Stimulated activated CD4-positive, alpha-beta T cell treated with anti-CD3 and anti-CD28 coated beads, Interleukin-2, amount 100 ng/mL, for 24 hours (primary cell): ENCODE measurements around the gene CFAP46.
"Not testable (repeated sequence)": the region's sequence is repeated elsewhere in the genome, so short reads cannot be mapped to it uniquely, and the experiment has no call there.

Source experiments
- DNase-seq, 2 donors: peaks; one replicate each; pipeline ENCODE4 v3.0.0-alpha.2; 2020

The CFAP46 gene

DNA sequence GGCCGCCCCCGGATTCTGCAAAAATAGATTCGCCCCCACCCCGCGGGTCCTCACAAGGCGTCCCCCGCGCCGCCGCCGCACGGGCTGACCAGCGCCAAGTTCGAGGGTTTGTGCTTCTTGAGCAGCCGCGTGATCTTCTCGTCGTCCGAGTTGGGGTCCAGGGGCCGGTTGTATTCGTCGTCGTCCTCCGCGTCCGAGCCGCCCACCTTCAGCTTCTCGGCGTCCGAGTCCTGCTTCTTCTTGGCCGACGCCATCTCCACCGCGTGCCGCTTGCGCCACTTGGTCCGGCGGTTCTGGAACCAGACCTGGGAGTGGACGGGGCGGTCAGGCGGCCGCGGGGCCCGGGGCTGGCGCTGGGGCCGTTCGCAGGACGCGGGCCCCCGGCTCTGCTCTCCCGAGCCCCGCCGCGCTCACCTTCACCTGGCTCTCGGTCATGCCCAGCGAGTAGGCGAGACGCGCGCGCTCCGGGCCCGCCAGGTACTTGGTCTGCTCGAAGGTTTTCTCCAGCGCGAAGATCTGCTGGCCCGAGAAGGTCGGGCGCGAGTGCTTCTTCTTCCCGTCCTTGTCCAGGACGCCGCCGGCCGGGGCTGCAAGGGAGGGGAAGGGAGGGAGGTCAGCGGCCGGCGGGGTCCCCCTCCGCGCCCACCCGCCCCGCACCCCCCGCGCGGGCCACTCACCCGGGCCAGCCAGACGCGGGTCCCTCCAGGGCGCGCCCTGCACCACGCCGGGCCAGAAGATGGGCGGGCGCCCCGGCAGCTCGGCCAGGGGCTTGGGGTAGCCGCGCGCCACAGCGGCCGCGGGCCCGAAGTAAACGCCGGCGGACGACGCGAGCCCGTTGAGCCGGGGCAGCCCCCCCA, 157.3 kb downstream of the CFAP46 start:
- DNase-seq = peak in 1 of 2 donors; percentile 21

DNA sequence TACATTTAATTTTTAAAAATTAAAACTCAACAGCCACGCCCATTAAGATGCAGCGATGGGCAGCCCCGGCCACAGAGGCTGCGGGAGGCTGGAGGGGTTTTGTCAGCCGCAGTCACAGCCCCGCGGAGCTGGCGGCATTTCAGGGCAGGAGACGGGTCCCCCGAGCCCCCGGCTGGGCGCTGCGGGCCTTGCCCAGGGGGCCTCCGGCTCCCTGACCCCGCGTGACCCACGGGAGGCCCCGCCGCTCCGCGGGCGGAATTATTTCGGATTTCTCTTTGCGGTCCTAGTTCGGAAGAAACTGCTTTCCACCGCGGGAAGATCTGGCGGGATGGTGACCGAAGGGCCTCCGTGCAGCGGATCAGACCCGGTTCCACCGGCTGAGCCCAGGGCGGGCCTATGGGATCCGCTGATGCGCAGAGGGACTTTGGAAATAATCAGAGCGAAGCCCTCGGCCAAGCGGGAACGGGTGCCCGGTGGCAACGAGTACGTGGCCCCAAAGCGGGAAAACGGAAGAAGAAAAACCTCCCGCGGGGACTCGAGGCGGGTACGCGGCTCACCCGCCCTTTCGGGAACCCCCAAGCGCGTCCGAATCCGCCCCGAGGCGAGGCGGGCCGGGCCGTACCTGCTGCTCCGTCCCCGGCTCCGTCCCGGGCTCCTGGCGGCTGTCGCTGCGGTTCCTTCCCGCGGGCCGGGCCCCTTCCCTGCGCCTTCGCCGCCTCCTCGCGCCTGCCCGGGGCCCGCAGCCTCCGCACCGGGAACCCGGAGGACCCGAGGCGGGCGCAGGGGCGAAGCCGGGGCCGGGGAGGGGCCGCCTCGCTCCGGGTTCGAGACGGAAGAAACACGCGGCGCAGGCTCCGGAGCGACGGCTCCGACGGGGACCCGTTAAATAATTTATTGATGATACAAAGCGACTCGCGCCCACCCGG, 158.2 kb downstream of the CFAP46 start:
- DNase-seq = no peak

DNA sequence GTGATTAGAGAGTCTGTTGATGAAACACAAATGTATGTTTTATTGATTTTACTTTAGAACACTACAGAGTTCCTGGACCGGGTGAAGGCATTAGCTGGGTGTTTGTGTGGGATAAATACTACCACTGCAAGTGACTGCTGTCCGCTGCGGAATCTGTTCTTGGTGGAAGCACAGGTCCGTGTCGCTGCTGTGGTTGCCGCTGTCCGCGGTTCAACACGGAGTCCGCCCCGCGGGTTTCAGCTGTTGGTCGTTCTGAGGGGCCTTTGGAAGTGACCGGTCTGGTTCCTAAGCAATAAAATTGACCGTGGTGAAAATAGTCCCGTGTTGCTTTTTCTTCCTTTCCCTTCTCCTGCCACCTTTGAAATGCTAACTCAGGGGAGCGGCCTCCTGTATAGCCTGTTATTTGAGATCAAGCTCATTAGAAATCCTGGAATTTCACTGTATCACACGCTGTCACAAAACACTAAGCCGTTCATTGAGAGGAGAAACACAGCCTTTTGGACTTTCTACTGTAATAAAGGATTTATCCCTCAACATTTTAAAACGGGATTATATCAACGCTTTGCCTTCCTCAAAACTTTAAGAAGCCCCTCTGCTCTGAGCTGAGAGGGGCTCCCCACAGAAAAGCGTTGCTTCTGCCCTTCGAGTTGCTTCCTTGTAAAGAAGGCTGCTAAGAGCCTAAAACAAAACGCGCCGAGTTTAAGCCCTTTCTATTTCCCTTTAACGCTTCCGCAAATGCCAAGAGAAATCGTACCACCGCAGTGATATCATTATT, 159.0 kb downstream of the CFAP46 start:
- no peak for DNase-seq

DNA sequence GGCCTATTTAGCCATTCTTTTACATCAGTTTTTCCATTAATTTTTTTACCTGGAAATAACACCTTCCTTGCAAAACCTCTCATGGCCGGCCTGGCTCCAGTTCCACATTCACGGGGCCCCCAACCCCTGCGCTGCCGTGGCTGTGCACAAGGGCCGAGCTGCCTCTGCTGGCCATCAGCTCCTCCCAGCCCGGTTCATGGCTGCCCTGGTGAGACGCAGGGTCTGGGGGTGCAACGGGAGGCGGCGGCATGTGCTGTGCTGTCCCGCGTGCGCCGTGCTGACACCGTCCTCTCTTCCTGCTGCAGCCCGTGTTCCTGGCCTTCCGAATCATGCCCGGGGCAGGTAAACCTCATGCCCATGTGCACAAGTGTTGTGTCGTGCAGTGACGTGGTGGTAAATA, 160.8 kb downstream of the CFAP46 start:
- no peak for DNase-seq

DNA sequence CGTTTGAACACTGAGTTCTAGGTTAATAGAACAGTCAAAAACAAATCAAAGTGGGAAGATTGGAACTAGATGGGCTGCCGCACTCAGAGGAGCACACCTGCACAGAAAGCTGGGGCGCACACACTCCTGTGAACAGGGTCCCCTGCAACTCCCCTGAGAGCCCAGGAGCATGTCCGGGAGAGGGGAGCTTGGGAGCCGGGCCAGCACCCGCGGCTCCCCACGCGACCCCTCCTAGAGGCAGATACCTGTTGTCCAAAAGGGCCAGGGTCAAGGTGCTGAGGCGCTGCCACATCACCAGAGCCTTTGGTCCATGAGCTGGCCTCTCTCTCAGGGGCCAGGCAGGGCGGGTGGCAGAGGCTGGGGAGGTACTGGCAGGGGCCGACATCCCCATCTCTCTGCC, 162.0 kb downstream of the CFAP46 start:
- no peak for DNase-seq

DNA sequence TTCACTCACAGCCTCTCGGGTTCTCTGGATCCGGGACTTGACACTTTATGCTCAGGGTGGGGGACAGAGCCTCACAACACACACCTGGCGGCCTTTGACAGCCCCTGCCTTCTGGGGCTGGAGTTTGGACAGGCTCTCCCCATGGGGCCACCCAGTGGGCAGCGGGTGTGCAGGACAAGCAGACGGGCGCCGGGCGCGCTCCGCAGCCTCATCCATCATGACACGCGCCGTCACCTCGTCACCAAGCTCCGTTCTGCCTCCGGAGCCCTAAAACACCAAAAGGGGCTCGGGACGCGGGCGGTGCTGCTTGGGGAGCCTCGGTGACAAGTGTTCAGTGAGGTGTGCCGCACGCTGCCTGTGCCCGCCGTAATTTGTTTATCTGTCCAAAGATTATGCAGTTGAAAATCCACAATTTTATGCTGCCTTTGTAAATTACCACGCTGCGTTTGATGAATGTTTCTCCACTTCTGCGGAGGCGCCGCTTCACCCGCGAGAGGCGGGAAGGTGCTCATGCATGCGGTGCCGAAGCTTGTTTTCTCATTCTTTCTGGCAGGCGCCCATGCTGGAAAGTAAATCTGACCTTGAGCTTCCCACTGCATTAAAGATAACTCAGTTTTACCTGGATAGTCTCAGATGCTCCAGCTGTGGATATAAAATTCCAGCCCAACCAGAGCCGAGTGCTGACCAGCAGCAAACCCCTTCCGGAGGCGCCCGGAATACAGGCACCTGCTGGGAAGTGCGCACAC, 162.6 kb downstream of the CFAP46 start:
- no peak for DNase-seq

DNA sequence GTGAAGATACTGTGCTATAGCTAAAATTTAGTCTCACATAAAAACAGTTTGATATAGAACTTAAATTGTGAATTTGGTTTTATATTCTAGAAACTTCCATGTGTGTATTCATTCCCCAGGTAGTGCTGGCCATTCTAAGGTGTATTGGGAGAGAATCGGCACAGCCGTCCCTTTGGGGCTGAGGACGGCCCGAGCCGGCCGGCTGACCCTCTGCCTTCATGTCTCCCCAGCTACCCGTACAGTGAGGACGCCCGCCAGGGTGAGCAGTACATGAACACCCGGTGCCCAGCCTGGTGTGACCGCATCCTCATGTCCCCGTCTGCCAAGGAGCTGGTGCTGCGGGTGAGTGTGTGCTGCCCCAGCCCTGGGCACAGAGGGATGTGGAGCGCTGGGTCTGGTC, 164.9 kb downstream of the CFAP46 start:
- DNase-seq = no peak

DNA sequence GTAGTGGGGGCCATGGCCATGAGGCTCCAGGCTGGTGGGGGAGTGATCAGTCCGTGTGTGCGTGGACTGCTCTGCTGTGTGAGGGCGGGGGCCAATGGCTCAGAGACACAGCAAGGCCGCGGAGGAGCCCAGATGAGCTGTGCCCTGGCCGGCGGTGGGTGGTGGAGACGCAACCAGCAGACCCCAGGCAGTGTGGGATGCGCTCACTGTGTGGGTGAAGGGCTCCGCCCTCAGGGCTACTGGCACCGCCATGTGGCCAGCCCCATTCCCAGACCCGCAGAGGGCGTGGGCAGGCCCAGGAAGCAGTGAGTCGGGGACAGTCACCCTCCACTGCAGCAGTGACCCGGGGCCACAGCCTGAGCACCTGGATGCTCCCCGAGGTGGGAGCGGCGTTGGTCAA, 165.5 kb downstream of the CFAP46 start:
- DNase-seq = no peak

DNA sequence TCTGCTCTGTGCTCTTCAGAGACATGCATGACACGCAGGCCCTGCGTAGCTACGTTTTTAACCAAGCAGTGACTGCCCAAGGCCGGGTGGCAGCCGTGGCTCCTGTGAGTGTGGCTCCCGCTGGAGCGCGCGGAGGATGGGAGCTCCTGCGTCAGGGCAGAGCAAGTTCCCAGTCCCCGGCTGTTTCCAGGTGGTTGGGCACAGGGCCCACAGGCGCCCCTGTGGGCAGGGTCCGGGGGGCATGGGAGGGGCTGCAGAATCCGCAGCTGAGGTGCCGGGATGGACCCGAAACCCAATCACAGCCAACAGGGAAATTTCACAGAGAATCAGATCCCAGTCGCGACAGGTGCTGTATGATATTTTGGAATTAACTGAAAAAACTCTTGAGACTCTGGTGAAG, 166.2 kb downstream of the CFAP46 start:
- DNase-seq = no peak

DNA sequence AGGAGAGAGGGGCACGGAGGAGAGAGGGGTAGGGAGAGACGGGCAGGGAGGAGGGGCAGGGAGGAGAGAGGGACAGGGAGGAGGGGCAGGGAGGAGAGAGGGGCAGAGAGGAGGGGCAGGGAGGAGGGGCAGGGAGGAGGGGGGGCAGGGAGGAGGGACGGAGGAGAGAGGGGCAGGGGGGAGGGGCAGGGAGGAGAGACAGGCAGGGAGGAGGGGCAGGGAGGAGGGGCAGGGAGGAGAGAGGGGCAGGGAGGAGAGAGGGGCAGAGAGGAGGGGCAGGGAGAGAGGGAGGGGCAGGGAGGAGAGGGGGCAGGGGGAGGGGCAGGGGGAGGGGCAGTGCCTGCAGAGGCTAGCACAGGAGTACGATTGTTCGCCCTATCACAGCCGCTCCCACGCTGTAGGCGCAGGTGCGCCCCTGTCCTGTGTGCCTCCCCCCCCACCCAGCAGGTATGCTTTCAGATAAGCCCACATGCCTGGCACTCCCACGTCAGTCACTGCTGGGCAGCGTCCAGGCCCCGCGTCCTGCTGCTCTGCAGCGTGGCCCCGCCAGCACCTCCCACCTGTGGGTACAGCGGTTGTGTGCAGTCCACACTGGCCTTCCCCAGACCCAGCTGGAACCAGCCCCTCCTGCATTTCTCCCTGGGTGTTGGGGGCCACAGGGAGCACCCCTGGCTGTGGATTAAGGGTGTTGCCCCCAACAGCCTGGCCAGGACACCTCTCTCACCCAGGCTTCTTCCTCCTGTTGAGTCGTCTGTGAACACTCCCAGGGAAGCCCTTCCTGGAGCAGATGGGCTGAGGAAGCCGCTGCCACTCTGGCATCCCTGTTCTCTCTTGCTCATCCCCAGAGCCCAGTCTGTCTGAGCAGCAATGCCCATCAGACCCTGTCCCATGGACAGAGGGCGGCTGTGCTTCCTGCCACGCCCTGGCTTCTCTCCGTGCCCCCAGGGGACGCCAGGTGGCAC, 167.2 kb downstream of the CFAP46 start:
- DNase-seq = no peak

DNA sequence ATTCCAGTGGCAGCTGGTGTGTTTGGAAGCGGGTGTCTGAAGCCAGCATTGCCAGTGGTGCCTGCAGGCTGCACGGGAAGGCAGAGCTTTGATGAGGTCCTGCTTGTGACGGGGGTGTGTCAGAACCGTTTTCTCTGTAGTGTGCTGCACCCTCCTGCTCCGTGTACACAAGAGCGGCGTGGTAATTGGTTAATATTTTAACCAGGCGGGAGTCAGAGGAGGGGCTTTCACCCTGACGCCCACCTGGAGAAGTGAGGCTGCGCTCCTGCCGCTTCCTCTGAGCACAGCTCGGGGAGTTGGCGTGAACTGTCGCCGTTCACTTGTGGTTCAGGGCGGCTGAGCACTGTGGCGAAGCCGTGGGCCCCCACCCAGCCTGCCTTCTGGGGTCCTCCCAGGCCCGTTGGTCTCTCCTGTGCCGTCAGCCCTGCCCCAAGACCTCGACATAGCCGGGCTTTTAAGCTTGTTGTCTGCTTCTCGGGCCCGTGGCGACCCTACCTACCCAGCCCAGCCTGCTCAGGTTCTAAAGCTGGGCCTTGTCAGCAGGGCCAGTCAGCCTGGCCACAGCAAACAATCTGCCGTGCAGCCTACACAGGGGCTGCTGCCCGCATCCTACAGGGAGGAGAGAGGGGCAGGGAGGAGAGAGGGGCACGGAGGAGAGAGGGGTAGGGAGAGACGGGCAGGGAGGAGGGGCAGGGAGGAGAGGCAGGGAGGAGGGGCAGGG, 168.0 kb downstream of the CFAP46 start:
- no peak for DNase-seq

DNA sequence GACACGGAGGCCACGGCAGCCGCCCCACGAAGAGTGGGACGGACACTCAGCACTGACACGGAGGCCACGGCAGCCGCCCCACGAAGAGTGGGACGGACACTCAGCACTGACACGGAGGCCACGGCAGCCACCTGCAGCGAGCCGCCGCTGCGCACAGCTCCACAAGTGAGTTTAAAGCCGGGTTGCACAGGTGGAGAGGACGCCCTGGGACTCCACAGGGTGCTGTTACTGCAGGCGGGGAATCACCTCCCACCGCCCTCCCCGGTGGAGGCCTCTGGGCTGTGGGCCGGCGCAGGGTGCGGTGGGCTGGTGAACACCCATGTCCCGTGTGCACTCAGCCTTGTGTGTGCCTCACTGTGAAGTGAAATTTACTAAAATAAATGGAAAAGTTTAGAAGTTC, 169.6 kb downstream of the CFAP46 start:
- DNase-seq = not testable (repeated sequence)

DNA sequence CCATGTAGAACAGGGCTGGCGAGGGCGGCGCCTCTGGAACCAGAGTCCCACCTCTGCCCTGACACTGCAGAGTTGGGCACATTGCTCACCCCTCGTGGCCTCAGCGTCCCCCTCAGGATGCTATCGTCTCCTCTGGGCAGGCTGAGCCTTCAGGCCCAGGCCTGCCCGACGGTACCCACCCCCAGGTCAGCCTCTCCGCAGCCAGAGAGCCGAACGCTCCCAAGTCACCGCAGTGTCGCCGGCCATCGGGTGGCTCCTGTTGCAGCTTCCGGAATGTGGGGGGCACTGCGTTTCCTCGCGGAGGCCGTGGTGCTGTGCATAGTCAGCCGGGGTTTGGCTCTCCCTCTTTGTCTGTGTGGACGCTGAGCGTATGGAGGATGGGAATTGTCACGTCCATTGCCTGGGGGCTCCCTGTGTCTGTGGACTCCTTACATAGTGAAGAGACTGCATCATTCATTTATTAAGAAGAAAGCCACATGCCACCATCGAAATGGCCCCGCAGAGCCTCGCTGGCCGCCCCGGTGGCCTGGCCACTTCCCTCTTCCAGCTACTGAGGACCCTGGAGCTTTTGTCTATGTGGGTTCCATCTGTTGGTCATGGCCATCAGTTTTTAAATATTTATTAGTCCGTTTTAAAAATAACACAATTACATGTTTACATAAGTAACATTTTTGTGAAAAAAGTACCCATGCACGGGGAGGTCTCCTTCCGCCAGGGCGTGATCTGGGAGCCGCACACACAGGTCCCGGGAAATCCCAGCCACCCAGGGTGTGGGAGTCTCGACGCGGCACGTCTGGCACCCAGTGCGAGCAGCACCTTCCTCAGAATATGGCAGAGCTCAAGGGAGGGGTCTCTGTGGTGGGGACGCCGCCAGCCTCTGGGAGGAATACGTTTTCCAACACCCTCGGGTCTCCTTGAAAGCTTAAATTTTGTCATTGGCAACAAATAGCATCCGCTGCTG, 172.0 kb downstream of the CFAP46 start:
- no peak for DNase-seq

DNA sequence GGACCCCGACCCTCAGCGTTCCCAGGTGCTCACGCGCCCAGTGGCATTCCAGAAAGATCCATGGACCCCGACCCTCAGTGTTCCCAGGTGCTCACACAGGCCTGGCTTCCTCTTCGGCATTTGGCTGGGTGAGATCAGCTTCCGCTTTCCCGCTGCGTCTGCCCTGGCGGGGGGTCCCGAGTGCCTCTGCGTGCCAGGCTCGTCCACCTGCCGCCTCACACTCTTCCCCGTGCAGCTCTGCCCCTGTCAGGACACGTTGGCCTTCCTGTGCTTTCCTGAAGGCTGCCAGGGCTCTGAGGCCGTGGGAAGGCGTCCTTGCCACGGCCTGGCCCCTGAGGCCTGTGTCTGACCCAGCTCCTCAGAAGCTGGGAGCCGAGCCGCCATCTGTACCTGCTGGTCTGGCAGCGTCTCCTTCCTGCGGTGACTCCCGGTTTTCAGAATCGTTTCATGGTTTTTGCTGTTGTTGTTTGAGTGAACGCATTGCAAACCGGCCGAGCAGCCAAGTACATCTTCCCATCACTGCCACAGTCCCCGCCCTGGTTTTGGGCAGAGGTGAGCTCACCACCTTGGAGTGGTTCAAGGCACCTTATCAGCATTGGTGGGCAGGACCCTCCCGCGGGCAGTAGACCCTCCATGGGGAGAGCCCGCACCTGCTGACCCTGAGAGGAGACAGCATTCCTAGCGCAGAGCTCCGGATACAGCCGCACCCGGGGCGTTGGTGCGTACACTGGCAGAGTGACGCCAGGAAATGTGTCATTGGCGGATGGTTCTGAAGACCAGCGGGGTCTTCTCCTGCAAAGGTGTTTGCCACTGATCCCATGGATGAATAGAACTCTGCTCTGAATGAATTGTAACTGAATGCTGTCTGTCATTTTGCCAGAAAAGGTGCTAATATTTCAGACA, 173.8 kb downstream of the CFAP46 start:
- DNase-seq = no peak

DNA sequence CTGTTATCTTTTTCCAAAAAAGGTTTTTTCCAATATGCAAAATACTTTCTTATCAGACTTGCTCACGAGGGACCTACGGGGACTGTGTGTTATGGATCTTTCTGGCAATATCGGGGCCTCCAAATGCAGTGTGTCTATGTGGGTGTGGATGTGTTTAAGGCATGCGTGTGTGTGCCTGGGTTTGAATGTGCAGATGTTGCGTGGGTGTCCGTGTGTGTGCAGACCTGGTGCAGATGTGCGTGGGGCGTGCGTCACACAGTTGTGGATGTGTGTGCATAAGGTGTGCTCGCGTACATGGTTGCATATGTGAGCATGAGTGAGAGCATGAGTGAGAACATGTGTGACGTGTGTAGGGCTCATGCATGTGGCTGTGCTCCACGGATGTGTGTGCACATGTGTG, 176.1 kb downstream of the CFAP46 start:
- DNase-seq = no peak

DNA sequence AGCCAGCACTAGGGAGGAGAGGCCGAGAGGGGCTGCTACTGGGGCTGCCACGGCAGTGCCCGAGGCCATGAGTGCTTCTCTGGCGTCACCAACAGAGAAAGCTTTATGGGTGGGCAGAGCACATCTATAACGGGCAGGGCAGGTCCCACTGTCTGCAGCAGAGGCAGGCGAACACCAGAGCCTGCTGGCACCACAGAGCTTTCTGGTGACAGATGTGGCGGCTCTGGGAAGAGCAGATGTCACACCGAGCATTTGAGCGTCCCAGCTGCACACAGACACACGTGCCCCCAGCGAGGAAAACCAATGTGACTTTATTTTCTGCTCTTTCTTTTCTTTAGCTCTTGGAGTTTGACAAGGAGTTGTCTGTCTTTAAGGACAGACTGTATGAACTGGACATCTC, 176.9 kb downstream of the CFAP46 start:
- DNase-seq = no peak

DNA sequence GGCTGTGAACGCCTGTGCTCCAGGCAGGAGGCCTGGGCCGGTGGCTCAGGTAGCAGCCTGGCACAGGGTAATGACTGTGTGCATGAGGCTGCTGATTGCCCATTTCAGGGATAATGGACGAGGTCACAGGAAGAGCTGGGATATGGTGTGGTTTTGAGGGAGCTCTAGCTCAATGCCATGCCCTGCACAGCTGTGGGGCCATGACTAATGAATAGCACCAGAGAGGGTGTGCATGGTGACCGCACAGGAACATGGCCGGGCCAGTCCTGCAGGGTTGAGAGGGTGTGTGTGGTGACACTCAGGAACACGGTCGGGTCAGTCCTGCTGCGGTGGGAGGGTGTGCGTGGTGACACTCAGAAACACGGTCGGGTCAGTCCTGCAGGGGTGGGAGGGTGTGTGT, 178.3 kb downstream of the CFAP46 start:
- no peak for DNase-seq

DNA sequence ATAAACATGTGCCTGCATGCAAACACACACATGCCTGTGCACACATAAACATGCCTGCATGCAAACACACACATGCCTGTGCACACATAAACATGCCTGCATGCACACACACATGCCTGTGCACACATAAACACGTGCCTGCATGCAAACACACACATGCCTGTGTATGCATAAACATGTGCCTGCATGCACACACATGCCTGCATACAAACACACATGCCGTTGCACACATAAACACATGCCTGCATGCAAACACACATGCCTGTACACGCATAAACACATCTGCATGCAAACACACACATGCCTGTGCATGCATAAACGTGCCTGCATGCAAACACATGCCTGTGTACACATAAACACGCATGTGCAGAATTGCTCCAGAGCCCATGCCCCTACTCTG, 178.8 kb downstream of the CFAP46 start:
- no peak for DNase-seq
